Spleen (tissue), 11 donors: Measurements from ENCODE around the gene HMX1. TPM values are rescaled to one million over a fixed set of nuclear protein-coding genes. Genes with fewer than 3 reads are reported as not detected.

ENCODE experiments used
- DNase-seq: peaks from one replicate; pipeline ENCODE4 v3.0.0-alpha.2; 2020
- H3K27ac ChIP-seq, 8 donors: fragments of 200-600 bp; sonication (generic) in 7 of 8; 1 replicate in 4 of 8; 2 replicates in 4 of 8; pipeline versions ENCODE4 v1.5.0 to v1.8.0; 2016 to 2021; ENCODE audit warnings: inconsistent platforms in 4 of 8, mild to moderate bottlenecking in 4 of 8, moderate library complexity in 1 of 8
- H3K27me3 ChIP-seq, 7 donors: fragments of 200-600 bp; sonication (generic) in 6 of 7; replicated peaks in 1 of 7; 1 replicate in 4 of 7; 2 replicates in 3 of 7; pipeline versions ENCODE4 v1.5.0 to v1.8.0; 2016 to 2021; ENCODE audit warnings: inconsistent platforms in 3 of 7, mild to moderate bottlenecking in 1 of 7
- H3K36me3 ChIP-seq, 6 donors: fragments of 200-600 bp; sonication (generic) in 5 of 6; 1 replicate in 4 of 6; 2 replicates in 2 of 6; pipeline versions ENCODE4 v1.5.0 to v1.8.0; 2016 to 2021; ENCODE audit warnings: inconsistent platforms in 2 of 6
- H3K4me1 ChIP-seq, 6 donors: fragments of 200-600 bp; sonication (generic) in 5 of 6; 1 replicate in 3 of 6; 2 replicates in 3 of 6; pipeline versions ENCODE4 v1.5.0 to v1.8.0; 2016 to 2021; ENCODE audit warnings: inconsistent platforms in 3 of 6
- H3K4me3 ChIP-seq, 8 donors: fragments of 200-600 bp; sonication (generic) in 7 of 8; 1 replicate in 4 of 8; 2 replicates in 4 of 8; pipeline versions ENCODE4 v1.5.0 to v1.8.0; 2016 to 2021; ENCODE audit warnings: inconsistent platforms in 4 of 8, mild to moderate bottlenecking in 4 of 8, moderate library complexity in 2 of 8
- H3K9me3 ChIP-seq, 8 donors: fragments of 200-600 bp; sonication (generic) in 7 of 8; 1 replicate in 4 of 8; 2 replicates in 4 of 8; pipeline versions ENCODE4 v1.5.0 to v1.8.0; 2016 to 2021; ENCODE audit warnings: inconsistent platforms in 4 of 8
- CTCF ChIP-seq, 11 experiments: fragments of 200-600 bp in 7 of 11; fragments of 450-650 bp in 4 of 11; sonication (generic) in 4 of 11; IDR thresholded peaks in 8 of 11; conservative IDR thresholded peaks in 3 of 11; 1 replicate in 7 of 11; 2 replicates in 4 of 11; pipeline versions ENCODE4 v1.4.0 to v1.8.0; 2016 to 2021; ENCODE audit warnings: antibody characterized with exemption in 11 of 11, inconsistent platforms in 4 of 11, mild to moderate bottlenecking in 1 of 11
- POLR2A ChIP-seq, 3 donors: fragments of 450-650 bp; IDR thresholded peaks; one replicate each; pipeline ENCODE4 v1.5.1; 2017; ENCODE audit warnings: antibody characterized with exemption in 3 of 3, mild to moderate bottlenecking in 1 of 3
- POLR2AphosphoS5 ChIP-seq, 3 donors: sonication (generic); formaldehyde crosslinking; IDR thresholded peaks; one replicate each; pipeline ENCODE4 v1.5.1; 2017; ENCODE audit warnings: antibody characterized with exemption in 3 of 3
- WGBS, 5 donors: extraction: QIAGEN DNeasy Blood & Tissue Kit in 3 of 5; methylation state at CpG; one replicate each; pipeline versions ENCODE4 v1.1.5 to v1.1.7; 2013 to 2018; 5-methylcytosine and 5-hydroxymethylcytosine counted together
- intact Hi-C: fragments of 100-400 bp; cut with DNase I; formaldehyde crosslinking; loops from one replicate; pipeline ENCODE4 v1.15.0; 2023; ENCODE audit warnings: low total_unique reads
- polyA plus RNA-seq, 3 donors: library from polyadenylated mRNA; stranded (reverse); fragments of 200-250 nt; gene quantifications; one replicate each; pipeline ENCODE4 v1.2.1, GENCODE V29; 2013
- total RNA-seq, 7 donors: library from RNA; depleted of rRNA in 3 of 7; stranded (reverse); fragments of >200 nt in 3 of 7; fragmentation: NEBNext Ultra II Directional in 4 of 7; extraction: Animal tissue kit (Norgen Biotek cat#: 25700) in 4 of 7; gene quantifications; one replicate each; pipeline versions ENCODE4 v1.1.0 to v1.2.1, GENCODE V29; 2016 to 2021
- donor health status: healthy with polysubstance abuse.
- donor health status: DM: no; HTN: no; CAD: no; lungs with moderate emphysema.
- donor health status: DM: no; HTN: no; CAD: no.
- donor health status: Bipolar disorder and iron deficiency.
- donor health status: healthy.
- donor health status: DM: no; HTN: no; CAD: no.
- donor health status: DM: yes; HTN: yes; CAD: no.

The HMX1 gene
- total and polyA plus RNA-seq, 10 donors = not detected

- no peak overlapping the region for H3K27ac ChIP-seq
- H3K36me3 ChIP-seq = no peaks in the 10 kb centered on the region
- no peak overlapping the region for H3K4me3 ChIP-seq
- peaks cover 0 to 5% (median 0%) of the 10 kb centered on the region in 6 donors for H3K4me1 ChIP-seq
- H3K9me3 ChIP-seq = peaks cover 0 to 26% (median 23%) of the 10 kb centered on the region in 8 donors
- peaks cover 0 to 56% (median 0%) of the 10 kb centered on the region in 7 donors for H3K27me3 ChIP-seq
- peak; percentile 54 for DNase-seq
- intact Hi-C loops = loop anchor here (10.0 kb wide), 1 partner anchor 315 kb away; no protein-coding TSS in a partner anchor
- 63 to 79% (median 70%) methylated on average over 7 to 16 of the region's 16 CpGs for WGBS, 5 donors
- TF ChIP-seq POLR2AphosphoS5 (IDR thresholded peaks at IDR 0.05) (no peak), POLR2A (IDR thresholded peaks at IDR 0.05) (no peak), CTCF (IDR thresholded peaks at IDR 0.05 in 8 of 11, conservative IDR thresholded peaks at IDR 0.05 in 3 of 11) (no peak)
Measured at GRCh38 chr4:8919651-8920288, 48.1 kb upstream of the HMX1 start.

- H3K9me3 ChIP-seq = peaks cover 0 to 10% (median 7%) of the 10 kb centered on the region in 8 donors
- H3K27me3 ChIP-seq = peaks cover 0 to 57% (median 0%) of the 10 kb centered on the region in 7 donors
- 10 to 18% (median 13%) methylated on average over 18 to 20 of the region's 20 CpGs for WGBS, 5 donors
- no peak overlapping the region for H3K4me3 ChIP-seq
- H3K27ac ChIP-seq = no peak overlapping the region
- no peak for TF ChIP-seq POLR2A (IDR thresholded peaks at IDR 0.05)
- peak; percentile 44 to 95 (median 80) for TF ChIP-seq CTCF (IDR thresholded peaks at IDR 0.05 in 8 of 11, conservative IDR thresholded peaks at IDR 0.05 in 3 of 11)
- no peak for TF ChIP-seq POLR2AphosphoS5 (IDR thresholded peaks at IDR 0.05)
- peak; percentile 86 for DNase-seq
- no peaks in the 10 kb centered on the region for H3K36me3 ChIP-seq
- peaks cover 0 to 5% (median 0%) of the 10 kb centered on the region in 6 donors for H3K4me1 ChIP-seq
- intact Hi-C loops = loop anchor here (10.0 kb wide), 1 partner anchor 313 kb away; no protein-coding TSS in a partner anchor
Measured at GRCh38 chr4:8917868-8918783, 46.5 kb upstream of the HMX1 start.

- Histone ChIP-seq H3K27ac (no peak overlapping the region), H3K9me3 (peaks cover 0 to 3% (median 0%) of the 10 kb centered on the region in 8 donors), H3K4me3 (no peak overlapping the region), H3K27me3 (peaks cover 0 to 53% (median 0%) of the 10 kb centered on the region in 7 donors), H3K36me3 (no peaks in the 10 kb centered on the region), H3K4me1 (peaks cover 0 to 5% (median 0%) of the 10 kb centered on the region in 6 donors)
- intact Hi-C loops = loop anchor here (10.0 kb wide), 1 partner anchor 313 kb away; no protein-coding TSS in a partner anchor
- peak; percentile 69 for DNase-seq
- 87 to 92% (median 88%) methylated on average over 7 to 12 of the region's 12 CpGs for WGBS, 5 donors
- TF ChIP-seq CTCF (IDR thresholded peaks at IDR 0.05 in 8 of 11, conservative IDR thresholded peaks at IDR 0.05 in 3 of 11) (no peak), POLR2A (IDR thresholded peaks at IDR 0.05) (no peak), POLR2AphosphoS5 (IDR thresholded peaks at IDR 0.05) (no peak)
Measured at GRCh38 chr4:8917321-8917811, 45.7 kb upstream of the HMX1 start.
